SK-N-MC (cell line): ENCODE data around the gene KRT3.

Experiments
- EZH2 ChIP-seq: fragments of 200-600 bp; sonication (generic); IDR thresholded peaks from one replicate; pipeline ENCODE4 v1.6.1; 2017; ENCODE audit warnings: antibody characterized with exemption
- POLR2AphosphoS5 ChIP-seq: IDR thresholded peaks from 2 replicates; pipeline ENCODE4 v1.6.1; 2012; ENCODE audit warnings: mild to moderate bottlenecking, low read depth, low read length, borderline replicate concordance

- no peak for TF ChIP-seq POLR2AphosphoS5
- TF ChIP-seq EZH2 = no peak
Measured at GRCh38 chr12:52742822-52743457, 53.0 kb downstream of the KRT3 start.
